Measurements from ENCODE around the gene MEGF6. TPM values are rescaled to one million over a fixed set of nuclear protein-coding genes. Genes with fewer than 3 reads are reported as not detected.

Gene MEGF6
- total and polyA plus RNA-seq, 2 experiments from 2014 or later, result 11.6 to 21.9 TPM

- H4K20me1 ChIP-seq (ENCODE audit: insufficient read depth, poor library complexity, severe bottlenecking), result no peaks in the 10 kb centered on the region
- no peaks in the 10 kb centered on the region for H3K79me2 ChIP-seq
- no peaks in the 10 kb centered on the region for H3K9me3 ChIP-seq (ENCODE audit: low read depth)
- H3K36me3 ChIP-seq (replicated peaks; ENCODE audit: insufficient read depth, low read depth), result no peaks in the 10 kb centered on the region
- H3K4me3 ChIP-seq, result no peak overlapping the region
- no peak overlapping the region for H3K4me2 ChIP-seq
- no peaks in the 10 kb centered on the region for H3K4me1 ChIP-seq (ENCODE audit: insufficient read depth)
- H2AFZ ChIP-seq, result no peak overlapping the region
- TF ChIP-seq EZH2 (IDR thresholded peaks at IDR 0.05; ENCODE audit: borderline replicate concordance) (no peak), CTCF (IDR thresholded peaks at IDR 0.05; ENCODE audit: poor library complexity) (no peak), EZH2phosphoT487 (IDR thresholded peaks at IDR 0.05; ENCODE audit: low read depth, severe bottlenecking, unreplicated experiment) (no peak)
- no peaks in the 10 kb centered on the region for H3K9me2 ChIP-seq (replicated peaks; ENCODE audit: insufficient read depth)
- no peaks in the 10 kb centered on the region for H3K27me3 ChIP-seq
- DNase-seq (ENCODE audit: low spot score), result no peak
- H3K27ac ChIP-seq, result no peak overlapping the region
- 96% methylated on average over 40 of the region's 43 CpGs for WGBS (ENCODE audit: low lambda C conversion rate, missing lambda C conversion rate)
Observed at GRCh38 chr1:3642919-3643675, 31.8 kb upstream of the MEGF6 start.

DNA sequence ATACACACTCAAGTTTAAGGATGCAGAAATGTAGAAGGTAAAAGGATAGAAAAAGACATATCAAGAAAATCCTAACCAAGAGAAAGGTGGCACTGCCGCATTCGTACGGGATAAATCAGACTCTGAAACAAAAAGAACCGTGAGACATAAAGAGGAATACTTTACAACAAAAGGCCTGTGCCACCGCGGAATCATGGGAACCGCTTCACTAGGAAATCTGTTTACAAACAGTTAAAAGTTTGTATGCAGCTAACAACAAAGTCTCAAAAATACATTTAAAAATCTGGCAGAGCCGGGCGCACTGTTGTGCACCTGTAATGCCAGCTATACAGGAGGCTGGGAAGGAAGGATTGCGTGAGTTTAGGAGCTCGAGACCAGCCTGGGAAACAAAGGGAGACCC is 30.5 kb upstream of the MEGF6 start:
- Histone ChIP-seq H3K9me2 (replicated peaks; ENCODE audit: insufficient read depth) (no peaks in the 10 kb centered on the region), H3K4me2 (no peak overlapping the region), H3K27me3 (no peaks in the 10 kb centered on the region), H3K79me2 (no peaks in the 10 kb centered on the region), H3K4me1 (ENCODE audit: insufficient read depth) (no peaks in the 10 kb centered on the region), H3K4me3 (no peak overlapping the region), H2AFZ (no peak overlapping the region), H4K20me1 (ENCODE audit: insufficient read depth, poor library complexity, severe bottlenecking) (no peaks in the 10 kb centered on the region), H3K36me3 (replicated peaks; ENCODE audit: insufficient read depth, low read depth) (no peaks in the 10 kb centered on the region), H3K27ac (no peak overlapping the region), H3K9me3 (ENCODE audit: low read depth) (no peaks in the 10 kb centered on the region)
- WGBS (ENCODE audit: low lambda C conversion rate, missing lambda C conversion rate), result 98% methylated on average over 11 of the region's 11 CpGs
- no peak for DNase-seq (ENCODE audit: low spot score)
- TF ChIP-seq EZH2phosphoT487 (IDR thresholded peaks at IDR 0.05; ENCODE audit: low read depth, severe bottlenecking, unreplicated experiment), result no peak
- no peak for TF ChIP-seq EZH2 (IDR thresholded peaks at IDR 0.05; ENCODE audit: borderline replicate concordance)
- TF ChIP-seq CTCF (IDR thresholded peaks at IDR 0.05; ENCODE audit: poor library complexity), result no peak

- Histone ChIP-seq H3K27ac (no peak overlapping the region), H3K4me1 (ENCODE audit: insufficient read depth) (no peaks in the 10 kb centered on the region), H2AFZ (no peak overlapping the region), H4K20me1 (ENCODE audit: insufficient read depth, poor library complexity, severe bottlenecking) (no peaks in the 10 kb centered on the region), H3K4me3 (no peak overlapping the region), H3K36me3 (replicated peaks; ENCODE audit: insufficient read depth, low read depth) (no peaks in the 10 kb centered on the region), H3K9me3 (ENCODE audit: low read depth) (no peaks in the 10 kb centered on the region), H3K4me2 (no peak overlapping the region), H3K27me3 (no peaks in the 10 kb centered on the region), H3K9me2 (replicated peaks; ENCODE audit: insufficient read depth) (no peaks in the 10 kb centered on the region), H3K79me2 (no peaks in the 10 kb centered on the region)
- WGBS (ENCODE audit: low lambda C conversion rate, missing lambda C conversion rate), result 97% methylated on average over 26 of the region's 26 CpGs
- TF ChIP-seq EZH2phosphoT487 (IDR thresholded peaks at IDR 0.05; ENCODE audit: low read depth, severe bottlenecking, unreplicated experiment) (no peak), EZH2 (IDR thresholded peaks at IDR 0.05; ENCODE audit: borderline replicate concordance) (no peak), CTCF (IDR thresholded peaks at IDR 0.05; ENCODE audit: poor library complexity) (no peak)
- no peak for DNase-seq (ENCODE audit: low spot score)
Observed at GRCh38 chr1:3641046-3641760, 29.9 kb upstream of the MEGF6 start.

Data from hepatocyte (in vitro differentiated cells).